IPS-18a (cell line): ENCODE measurements around the gene CASP9.
"Not testable (repeated sequence)": the region's sequence is repeated elsewhere in the genome, so short reads cannot be mapped to it uniquely, and the experiment has no call there.

Source experiments
- H3K27ac ChIP-seq: one replicate; pipeline ENCODE4 v1.5.1; 2013; ENCODE audit warnings: low read length
- H3K27me3 ChIP-seq: one replicate; pipeline ENCODE4 v1.6.1; 2013; ENCODE audit warnings: mild to moderate bottlenecking, low read length; ENCODE audit not compliant: control insufficient read depth, insufficient read depth
- H3K36me3 ChIP-seq: one replicate; pipeline ENCODE4 v1.6.1; 2013; ENCODE audit warnings: low read depth, low read length; ENCODE audit not compliant: control insufficient read depth
- H3K4me1 ChIP-seq: one replicate; pipeline ENCODE4 v1.6.1; 2013; ENCODE audit warnings: low read depth, low read length; ENCODE audit not compliant: control insufficient read depth
- H3K4me3 ChIP-seq: one replicate; pipeline ENCODE4 v1.5.1; 2013; ENCODE audit warnings: low read length
- H3K9ac ChIP-seq: one replicate; pipeline ENCODE4 v1.6.1; 2013; ENCODE audit warnings: mild to moderate bottlenecking, low read length, moderate library complexity
- H3K9me3 ChIP-seq: one replicate; pipeline ENCODE4 v1.6.1; 2013; ENCODE audit warnings: low read depth, low read length; ENCODE audit not compliant: control insufficient read depth

CASP9 gene

GRCh38 chr1:15491010-15491409, 33.0 kb downstream of the CASP9 start:
- H3K4me3 ChIP-seq, H3K9me3 ChIP-seq, H3K9ac ChIP-seq, H3K27ac ChIP-seq, H3K27me3 ChIP-seq, H3K4me1 ChIP-seq: not testable (repeated sequence)
- peaks cover 11% of the 10 kb centered on the region for H3K36me3 ChIP-seq

DNA sequence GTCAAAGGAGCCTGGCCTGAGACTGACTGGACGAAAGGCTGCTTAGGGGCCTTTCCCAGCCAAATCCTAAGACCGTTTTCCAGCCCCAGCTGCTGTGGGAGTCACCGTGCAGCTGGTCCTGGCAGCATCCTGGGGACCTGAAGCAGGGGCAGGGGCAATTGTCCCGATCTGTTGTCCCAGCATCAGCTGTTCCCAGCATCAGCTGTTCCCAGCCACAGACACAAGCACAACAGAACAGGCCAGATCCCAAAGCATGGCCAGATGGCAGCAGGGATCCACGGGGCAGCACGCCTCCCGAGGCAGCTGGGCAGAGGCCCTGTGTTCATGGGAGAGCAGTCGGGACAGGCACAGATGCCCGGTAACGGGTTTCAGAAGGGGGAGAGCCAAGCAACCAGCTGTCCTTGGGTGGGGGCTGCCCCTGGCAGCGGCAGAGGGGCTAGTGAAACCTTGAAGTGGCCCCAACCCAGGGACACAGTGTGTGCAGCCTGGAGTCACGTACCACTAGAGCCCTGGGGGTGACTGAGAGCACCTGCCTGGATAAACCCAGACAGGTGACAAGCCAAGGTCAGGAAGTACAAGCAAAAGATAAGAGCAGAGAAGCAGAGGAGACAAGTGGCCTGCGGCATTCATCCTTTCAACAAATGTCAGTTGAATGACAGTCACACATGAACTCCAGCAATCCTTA, 34.8 kb downstream of the CASP9 start:
- Histone ChIP-seq H3K9me3 (no peaks in the 10 kb centered on the region), H3K4me1 (no peaks in the 10 kb centered on the region), H3K4me3 (no peak overlapping the region), H3K27me3 (no peaks in the 10 kb centered on the region), H3K36me3 (peaks cover 11% of the 10 kb centered on the region), H3K9ac (no peak overlapping the region), H3K27ac (no peak overlapping the region)

GRCh38 chr1:15488371-15488770, 35.6 kb downstream of the CASP9 start:
- Histone ChIP-seq H3K9ac (no peak overlapping the region), H3K4me1 (no peaks in the 10 kb centered on the region), H3K4me3 (no peak overlapping the region), H3K27ac (no peak overlapping the region), H3K36me3 (peaks cover 6% of the 10 kb centered on the region), H3K9me3 (no peaks in the 10 kb centered on the region), H3K27me3 (no peaks in the 10 kb centered on the region)

DNA sequence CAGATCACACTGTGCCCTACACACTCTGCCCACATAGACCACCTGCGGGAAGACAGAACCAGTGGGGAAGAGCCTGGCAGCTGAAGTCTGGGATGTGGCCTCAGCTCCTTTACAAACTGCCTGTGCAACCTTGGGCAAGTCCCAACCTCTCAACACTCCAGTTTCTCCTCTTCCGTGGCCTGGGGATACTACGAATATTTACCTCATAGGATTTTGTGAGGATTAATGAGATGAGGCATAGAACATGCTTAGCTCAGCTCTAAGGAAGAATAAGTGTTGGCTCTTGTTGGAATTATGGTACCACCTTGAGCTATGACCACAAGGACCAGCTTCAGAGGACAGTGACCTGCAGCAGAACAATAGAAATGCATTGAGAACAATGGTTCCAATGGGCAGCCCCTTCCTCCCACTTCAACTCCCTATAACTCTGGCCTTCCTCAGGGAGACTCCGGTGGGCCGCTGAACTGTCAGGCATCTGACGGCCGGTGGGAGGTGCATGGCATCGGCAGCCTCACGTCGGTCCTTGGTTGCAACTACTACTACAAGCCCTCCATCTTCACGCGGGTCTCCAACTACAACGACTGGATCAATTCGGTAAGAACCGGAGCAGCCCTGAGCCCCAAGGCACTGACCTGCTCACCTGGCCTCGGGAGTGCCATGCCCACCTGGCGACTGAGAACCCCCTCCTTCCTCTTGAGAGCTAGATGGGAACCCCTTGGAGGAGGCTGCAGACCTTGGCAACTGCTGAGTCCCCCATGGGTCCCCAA, 37.0 kb downstream of the CASP9 start:
- H3K27me3 ChIP-seq, H3K9ac ChIP-seq, H3K9me3 ChIP-seq, H3K27ac ChIP-seq, H3K36me3 ChIP-seq, H3K4me1 ChIP-seq, H3K4me3 ChIP-seq: not testable (repeated sequence)

DNA sequence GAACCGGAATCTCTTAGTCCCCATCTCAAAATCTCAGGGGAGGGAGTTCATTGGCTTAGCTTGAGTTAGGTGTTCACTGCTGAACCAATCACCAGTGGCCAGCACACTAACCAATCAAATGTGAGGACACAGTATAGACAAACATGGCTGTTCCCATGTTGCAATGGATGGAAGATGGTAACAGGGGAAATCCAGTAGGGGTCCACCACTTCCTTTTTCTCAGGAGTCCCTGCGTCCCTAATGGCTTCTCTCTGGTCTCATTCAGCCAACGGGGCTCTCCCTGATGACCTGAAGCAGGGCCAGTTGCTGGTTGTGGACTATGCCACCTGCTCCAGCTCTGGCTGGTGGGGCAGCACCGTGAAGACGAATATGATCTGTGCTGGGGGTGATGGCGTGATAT, 38.4 kb downstream of the CASP9 start:
- Histone ChIP-seq H3K4me1 (no peaks in the 10 kb centered on the region), H3K9ac (no peak overlapping the region), H3K36me3 (no peaks in the 10 kb centered on the region), H3K9me3 (no peaks in the 10 kb centered on the region), H3K27ac (no peak overlapping the region), H3K27me3 (no peaks in the 10 kb centered on the region), H3K4me3 (no peak overlapping the region)

DNA sequence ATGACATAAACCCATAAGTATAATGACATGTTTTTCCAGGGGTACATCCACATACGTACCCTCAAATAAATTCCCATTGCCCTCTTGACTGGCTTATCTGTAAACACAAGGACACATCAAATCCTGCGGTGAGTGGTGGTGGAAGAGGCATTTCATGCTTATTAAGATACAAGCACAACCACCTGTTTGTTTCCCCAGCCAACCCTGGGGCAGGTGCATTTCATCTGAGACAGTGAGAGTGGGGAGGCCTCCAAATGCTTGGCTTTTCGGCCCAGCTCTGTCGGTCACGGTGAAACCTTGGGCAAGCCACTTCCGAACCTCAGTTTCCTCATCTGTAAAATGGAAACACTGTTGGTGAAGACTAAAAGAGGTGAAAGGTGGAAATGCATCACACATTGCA, 39.6 kb downstream of the CASP9 start:
- H3K27ac ChIP-seq, H3K9me3 ChIP-seq, H3K27me3 ChIP-seq, H3K36me3 ChIP-seq, H3K4me3 ChIP-seq, H3K9ac ChIP-seq, H3K4me1 ChIP-seq: not testable (repeated sequence)

DNA sequence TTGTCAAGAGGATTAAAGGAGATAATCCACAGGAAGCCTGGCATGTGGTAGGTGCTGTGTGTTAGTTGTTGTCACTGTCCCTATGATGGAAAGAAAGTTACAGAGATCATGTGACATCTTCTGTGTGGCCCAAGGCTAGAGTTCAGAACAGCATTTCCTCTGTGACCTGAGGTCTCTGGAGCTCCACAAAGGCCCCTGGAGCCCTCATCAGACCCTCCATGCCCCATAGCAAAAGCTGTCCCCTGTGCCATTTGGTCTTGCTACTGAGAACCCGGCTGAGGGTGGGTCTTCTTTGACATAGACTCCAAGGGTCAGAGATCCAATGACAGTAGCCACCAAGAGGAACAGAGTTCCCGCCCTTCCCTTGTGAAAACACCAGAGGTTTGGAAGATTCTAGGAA, 40.0 kb downstream of the CASP9 start:
- Histone ChIP-seq H3K4me1 (no peaks in the 10 kb centered on the region), H3K36me3 (no peaks in the 10 kb centered on the region), H3K27ac (no peak overlapping the region), H3K4me3 (no peak overlapping the region), H3K9ac (no peak overlapping the region), H3K9me3 (no peaks in the 10 kb centered on the region), H3K27me3 (no peaks in the 10 kb centered on the region)

DNA sequence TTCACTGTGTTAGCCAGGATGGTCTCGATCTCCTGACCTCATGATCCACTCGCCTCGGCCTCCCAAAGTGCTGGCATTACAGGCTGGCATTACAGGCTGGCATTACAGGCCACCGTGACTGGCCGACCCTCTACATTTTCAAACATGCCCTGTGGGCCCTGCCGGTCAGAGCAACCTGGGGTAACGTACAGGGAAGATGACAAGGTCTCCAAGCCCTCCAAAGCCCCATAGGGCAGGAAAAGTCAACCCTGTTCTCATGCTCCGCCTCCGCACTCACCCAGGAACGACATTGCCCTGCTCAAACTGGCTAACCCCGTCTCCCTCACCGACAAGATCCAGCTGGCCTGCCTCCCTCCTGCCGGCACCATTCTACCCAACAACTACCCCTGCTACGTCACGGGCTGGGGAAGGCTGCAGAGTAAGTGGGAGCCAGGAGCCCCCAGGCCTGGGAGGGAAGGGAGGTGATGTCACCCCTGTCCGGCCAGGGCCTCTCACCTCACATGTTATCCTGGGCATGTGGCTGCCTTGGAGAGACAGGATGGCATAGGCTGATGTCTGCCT, 41.0 kb downstream of the CASP9 start:
- H3K27me3 ChIP-seq, H3K9ac ChIP-seq, H3K4me1 ChIP-seq, H3K27ac ChIP-seq, H3K4me3 ChIP-seq, H3K9me3 ChIP-seq, H3K36me3 ChIP-seq: not testable (repeated sequence)

GRCh38 chr1:15482455-15482854, 41.6 kb downstream of the CASP9 start:
- H3K9me3 ChIP-seq, H3K27ac ChIP-seq, H3K4me1 ChIP-seq: not testable (repeated sequence)

DNA sequence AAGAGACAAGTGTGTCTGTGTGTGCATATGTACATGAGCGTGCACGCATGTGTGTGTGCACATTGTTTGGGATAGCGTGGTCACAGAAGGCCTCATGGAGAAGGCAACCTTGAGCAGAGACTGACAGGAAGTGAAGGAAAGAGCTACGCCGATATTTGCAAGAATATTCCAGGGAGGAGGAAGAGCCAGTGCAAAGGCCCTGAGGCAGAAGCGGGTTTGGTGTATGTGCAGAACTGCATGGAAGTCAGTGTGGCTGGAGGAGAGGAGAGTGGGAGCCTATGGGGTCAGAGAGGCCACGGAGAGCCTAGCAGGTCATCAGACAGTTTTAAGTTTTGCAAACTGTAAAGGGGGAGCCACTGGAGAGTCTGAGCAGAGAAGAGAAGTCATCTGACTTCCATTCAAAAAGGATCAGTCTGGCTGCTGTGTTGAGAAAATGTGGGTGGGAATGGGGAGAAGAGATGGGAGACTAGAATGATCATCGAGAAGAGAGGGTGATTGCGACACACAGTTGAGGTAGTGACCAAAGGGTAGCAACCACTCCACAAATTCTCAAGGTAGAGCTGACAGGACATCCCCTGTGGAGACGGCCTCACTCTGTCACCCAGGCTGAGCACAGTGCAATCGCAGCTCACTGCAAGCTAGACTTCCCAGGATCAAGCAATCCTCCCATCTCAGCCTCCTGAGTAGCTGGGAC, 44.2 kb downstream of the CASP9 start:
- no peaks in the 10 kb centered on the region for H3K36me3 ChIP-seq
- no peaks in the 10 kb centered on the region for H3K9me3 ChIP-seq
- H3K9ac ChIP-seq: no peak overlapping the region
- H3K4me1 ChIP-seq: no peaks in the 10 kb centered on the region
- no peak overlapping the region for H3K4me3 ChIP-seq
- H3K27ac ChIP-seq: no peak overlapping the region
- H3K27me3 ChIP-seq: no peaks in the 10 kb centered on the region

More at GRCh38 chr1:15482455-15482854, 41.6 kb downstream of the CASP9 start:
- H3K36me3 ChIP-seq, H3K9ac ChIP-seq, H3K27me3 ChIP-seq, H3K4me3 ChIP-seq: not testable (repeated sequence)

- Histone ChIP-seq H3K27ac (no peak overlapping the region), H3K36me3 (no peaks in the 10 kb centered on the region), H3K9ac (no peak overlapping the region), H3K4me3 (no peak overlapping the region), H3K27me3 (no peaks in the 10 kb centered on the region), H3K9me3 (no peaks in the 10 kb centered on the region), H3K4me1 (no peaks in the 10 kb centered on the region)
Measured at GRCh38 chr1:15477646-15478212, 46.3 kb downstream of the CASP9 start.
